Endothelial cell of umbilical vein (primary cell): ENCODE measurements around the gene KCNJ6. TPM values are rescaled to one million over a fixed set of nuclear protein-coding genes. Genes with fewer than 3 reads are reported as not detected.

Experiments used
- BruUV-seq: library from RNA; stranded (reverse); fragments of 400-500 nt; replicated peaks from 2 replicates; lab custom pipeline; 2021; lab: Mats Ljungman, UMichigan
- CTCF ChIA-PET: fragments of 300-600, 350-600 bp; sonication (Branson Sonifier 250); formaldehyde crosslinking; loops from one replicate; lab custom pipeline; 2021; ENCODE audit warnings: antibody characterized with exemption, inconsistent platforms; lab: Charles Lee
- POLR2A ChIA-PET: fragments of 300-600, 350-600 bp; sonication (Branson Sonifier 250); formaldehyde crosslinking; loops from one replicate; lab custom pipeline; 2021; ENCODE audit warnings: antibody characterized with exemption, inconsistent platforms; lab: Charles Lee
- DNase-seq: peaks from one replicate; pipeline ENCODE4 v3.0.0-alpha.2; 2011; ENCODE audit warnings: low read depth, low spot score
- FAIRE-seq: peaks from 2 replicates; lab custom pipeline; 2011; peaks lifted over from hg19 to GRCh38; lab: Jason Lieb, UNC
- H2AFZ ChIP-seq: 2 replicates; pipeline ENCODE4 v1.6.0; 2012; ENCODE audit warnings: low read depth, low read length, control low read depth, inconsistent platforms
- H3K27ac ChIP-seq: 2 replicates; pipeline ENCODE4 v1.5.1; 2011; ENCODE audit warnings: low read depth, mild to moderate bottlenecking, control low read depth, low read length, moderate library complexity; ENCODE audit not compliant: insufficient read depth
- H3K27me3 ChIP-seq, 2 experiments: 2 replicates each; pipeline versions ENCODE4 v1.6.0 to v1.6.1; 2011; ENCODE audit warnings: low read length in 2 of 2, mixed read lengths in 1 of 2; ENCODE audit not compliant: control insufficient read depth in 2 of 2, insufficient read depth in 2 of 2
- H3K36me3 ChIP-seq, 2 experiments: 2 replicates in 1 of 2; 3 replicates in 1 of 2; pipeline ENCODE4 v1.5.1; 2011; ENCODE audit warnings: low read length in 2 of 2, mild to moderate bottlenecking in 1 of 2, moderate library complexity in 1 of 2; ENCODE audit not compliant: control insufficient read depth in 2 of 2, insufficient read depth in 2 of 2; ENCODE audit errors: extremely low read depth in 1 of 2
- H3K4me1 ChIP-seq: 3 replicates; pipeline ENCODE4 v1.5.1; 2011; ENCODE audit warnings: mild to moderate bottlenecking, low read length; ENCODE audit not compliant: control insufficient read depth, insufficient read depth; ENCODE audit errors: extremely low read depth
- H3K4me2 ChIP-seq: 2 replicates; pipeline ENCODE4 v1.6.1; 2011; ENCODE audit warnings: low read length, control low read depth, mixed read lengths; ENCODE audit not compliant: insufficient read depth
- H3K4me3 ChIP-seq, 3 experiments: fragments of 200-600 bp in 1 of 3; sonication (generic), shearing (Covaris generic) in 1 of 3; replicated peaks in 1 of 3; 2 replicates each; pipeline ENCODE4 v1.5.1; 2011 to 2016; ENCODE audit warnings: control low read depth in 3 of 3, low read length in 3 of 3, mild to moderate bottlenecking in 2 of 3, inconsistent platforms in 1 of 3, low read depth in 1 of 3, moderate library complexity in 1 of 3; ENCODE audit not compliant: insufficient read depth in 1 of 3
- H3K79me2 ChIP-seq: 2 replicates; pipeline ENCODE4 v1.6.0; 2012; ENCODE audit warnings: low read length, inconsistent platforms; ENCODE audit not compliant: control insufficient read depth, insufficient read depth
- H3K9ac ChIP-seq: replicated peaks from 2 replicates; pipeline ENCODE3; 2011; ENCODE audit warnings: low read length, control low read depth; ENCODE audit not compliant: insufficient read depth; ENCODE audit errors: extremely low read depth
- H3K9me1 ChIP-seq: replicated peaks from 3 replicates; pipeline ENCODE4 v1.6.0; 2011; ENCODE audit warnings: mild to moderate bottlenecking, low read length; ENCODE audit not compliant: control insufficient read depth, insufficient read depth; ENCODE audit errors: extremely low read depth
- H3K9me3 ChIP-seq: replicated peaks from 2 replicates; pipeline ENCODE4 v1.5.1; 2012; ENCODE audit warnings: low read length, inconsistent platforms; ENCODE audit not compliant: control insufficient read depth, insufficient read depth
- H4K20me1 ChIP-seq: replicated peaks from 2 replicates; pipeline ENCODE3; 2011; ENCODE audit warnings: mild to moderate bottlenecking, low read length; ENCODE audit not compliant: control insufficient read depth, insufficient read depth; ENCODE audit errors: extremely low read depth
- EZH2 ChIP-seq: IDR thresholded peaks from 2 replicates; pipeline ENCODE4 v1.6.1; 2012; ENCODE audit warnings: borderline replicate concordance, low read depth, mild to moderate bottlenecking, moderate library complexity, low read length, inconsistent platforms; ENCODE audit not compliant: severe bottlenecking
- FOS ChIP-seq: IDR thresholded peaks from 2 replicates; pipeline ENCODE4 v1.6.1; 2011; ENCODE audit warnings: mild to moderate bottlenecking, low read length, moderate library complexity, borderline replicate concordance; ENCODE audit not compliant: insufficient read depth
- GATA2 ChIP-seq: IDR thresholded peaks from 2 replicates; pipeline ENCODE4 v1.7.0; 2011; ENCODE audit warnings: low read depth, mild to moderate bottlenecking, moderate library complexity, mixed read lengths, low read length; ENCODE audit not compliant: insufficient read length, insufficient read depth
- JUN ChIP-seq: IDR thresholded peaks from 2 replicates; pipeline ENCODE4 v1.6.1; 2011; ENCODE audit warnings: borderline replicate concordance, low read depth; ENCODE audit not compliant: insufficient read length, insufficient read depth
- MYC ChIP-seq: IDR thresholded peaks from one replicate; pipeline ENCODE4 v1.6.1; 2011; ENCODE audit warnings: mild to moderate bottlenecking, low read depth, low read length
- POLR2A ChIP-seq: IDR thresholded peaks from 2 replicates; pipeline ENCODE4 v1.6.1; 2012; ENCODE audit warnings: low read depth, mild to moderate bottlenecking, control low read depth, low read length
- POLR2AphosphoS5 ChIP-seq: IDR thresholded peaks from 2 replicates; pipeline ENCODE4 v1.6.1; 2012; ENCODE audit warnings: low read depth, mild to moderate bottlenecking, control low read depth, low read length, moderate library complexity; ENCODE audit not compliant: insufficient read depth
- dilution Hi-C: fragments of 300-500 bp; cut with MboI; formaldehyde crosslinking; loops from one replicate; pipeline ENCODE4 v1.15.0; 2019; ENCODE audit warnings: low sequenced_read_pairs; ENCODE audit not compliant: extremely low pct_ligation_motif_present
- intact Hi-C: fragments of 100-400 bp; cut with micrococcal nuclease; formaldehyde crosslinking; loops from one replicate; pipeline ENCODE4 v1.10.0; 2022
- polyA plus RNA-seq, 4 experiments: library from polyadenylated mRNA; depleted of rRNA in 3 of 4; stranded (reverse) in 3 of 4; unstranded in 1 of 4; fragments of >200 nt; gene quantifications; 2 replicates each; pipeline versions ENCODE4 v1.2.1 to v1.2.3, GENCODE V29; 2011 to 2012; ENCODE audit warnings: missing spikeins in 1 of 4
- total RNA-seq: library from RNA; stranded (reverse); gene quantifications from 2 replicates; pipeline ENCODE4 v1.2.3, GENCODE V29; 2021
- TF ChIP-seq, protein P1 (sequence below): IDR thresholded peaks from 2 replicates; pipeline ENCODE4 v1.6.1; 2011; ENCODE audit not compliant: insufficient read depth, insufficient read length
- TF ChIP-seq, protein P2 (sequence below), 2 donors: IDR thresholded peaks; 1 replicate in 1 of 2; 2 replicates in 1 of 2; pipeline ENCODE4 v1.5.1; 2011; ENCODE audit warnings: low read length in 2 of 2, mild to moderate bottlenecking in 2 of 2, moderate library complexity in 2 of 2, control low read depth in 1 of 2, inconsistent platforms in 1 of 2, low read depth in 1 of 2; ENCODE audit not compliant: insufficient read depth in 1 of 2; ENCODE audit errors: extremely low read depth in 1 of 2

Gene KCNJ6
- total and polyA plus RNA-seq, 2 donors (not counting 3 experiments of a cell fraction or from before 2014, with no cell fraction given): not detected

DNA sequence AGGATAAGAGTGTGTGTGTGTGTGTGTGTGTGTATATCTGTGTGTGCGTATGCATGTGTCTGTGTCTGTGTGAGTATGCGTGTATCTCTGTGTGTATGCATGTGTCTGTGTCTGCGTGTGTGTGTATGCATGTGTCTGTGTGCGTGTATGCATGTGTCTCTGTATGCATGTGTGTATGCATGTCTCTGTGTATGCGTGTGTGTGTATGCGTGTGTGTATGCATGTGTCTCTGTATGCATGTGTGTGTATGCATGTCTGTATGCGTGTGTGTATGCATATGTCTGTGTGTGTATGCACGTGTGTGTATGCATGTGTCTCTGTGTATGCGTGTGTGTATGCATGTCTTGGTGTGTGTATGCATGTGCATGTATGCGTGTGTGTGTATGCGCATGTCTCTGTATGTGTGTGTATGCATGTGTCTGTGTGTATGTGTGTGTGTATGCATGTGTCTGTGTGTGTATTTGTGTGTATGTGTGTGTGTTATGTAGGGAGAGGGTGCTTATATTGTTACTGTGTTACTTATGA is 301.8 kb downstream of the KCNJ6 start:
- intact Hi-C loops: no loop called here
- POLR2A ChIA-PET: no interaction called here
- FAIRE-seq (no peak), DNase-seq (no peak)
- Histone ChIP-seq H2AFZ (no peak overlapping the region), H4K20me1 (no peaks in the 10 kb centered on the region), H3K9me3 (no peaks in the 10 kb centered on the region), H3K4me2 (no peak overlapping the region), H3K4me1 (no peaks in the 10 kb centered on the region), H3K36me3 (no peaks in the 10 kb centered on the region), H3K4me3 (no peak overlapping the region), H3K27me3 (no peaks in the 10 kb centered on the region), H3K79me2 (no peaks in the 10 kb centered on the region), H3K9ac (no peak overlapping the region), H3K27ac (no peak overlapping the region), H3K9me1 (no peaks in the 10 kb centered on the region)
- dilution Hi-C loops: no loop called here
- TF ChIP-seq, protein P1, sequence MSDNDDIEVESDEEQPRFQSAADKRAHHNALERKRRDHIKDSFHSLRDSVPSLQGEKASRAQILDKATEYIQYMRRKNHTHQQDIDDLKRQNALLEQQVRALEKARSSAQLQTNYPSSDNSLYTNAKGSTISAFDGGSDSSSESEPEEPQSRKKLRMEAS: no peak
- TF ChIP-seq EZH2: no peak
- no peak for TF ChIP-seq POLR2A
- TF ChIP-seq MYC: no peak
- no peak for TF ChIP-seq JUN
- no peak for TF ChIP-seq FOS
- no peak for TF ChIP-seq POLR2AphosphoS5
- BruUV-seq: no TSS peak
- CTCF ChIA-PET: no interaction called here

DNA sequence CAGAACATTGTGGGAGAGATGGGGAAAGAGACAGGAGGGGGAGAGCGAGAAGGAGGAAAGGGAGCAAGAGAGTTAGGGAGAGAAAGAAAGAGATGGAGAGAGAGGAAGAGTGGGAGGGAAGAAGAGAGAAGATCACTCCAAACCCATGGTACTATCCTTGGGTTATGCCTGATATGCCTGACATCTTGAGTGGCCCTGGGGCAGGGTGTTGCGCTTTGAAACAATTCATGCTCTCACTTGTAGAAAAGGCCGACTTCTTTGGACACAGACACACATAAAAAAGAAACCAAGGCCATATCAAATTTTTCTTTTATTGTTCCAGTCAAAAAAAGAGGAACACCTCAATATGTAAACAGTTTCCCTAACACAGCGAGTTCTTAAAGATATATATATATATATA is 309.2 kb downstream of the KCNJ6 start:
- H2AFZ ChIP-seq: no peak overlapping the region
- no peak overlapping the region for H3K4me2 ChIP-seq
- no peak overlapping the region for H3K4me3 ChIP-seq
- CTCF ChIA-PET: no interaction called here
- H3K9ac ChIP-seq: no peak overlapping the region
- no peak overlapping the region for H3K27ac ChIP-seq
- H3K9me1 ChIP-seq: no peaks in the 10 kb centered on the region
- no peaks in the 10 kb centered on the region for H3K9me3 ChIP-seq
- FAIRE-seq (no peak), DNase-seq (no peak)
- H3K36me3 ChIP-seq: no peaks in the 10 kb centered on the region
- no peaks in the 10 kb centered on the region for H4K20me1 ChIP-seq
- no peaks in the 10 kb centered on the region for H3K79me2 ChIP-seq
- H3K4me1 ChIP-seq: no peaks in the 10 kb centered on the region
- POLR2A ChIA-PET: no interaction called here
- dilution Hi-C loops (no loop called here), intact Hi-C loops (no loop called here)
- TF ChIP-seq MYC: no peak
- no peak for TF ChIP-seq FOS
- TF ChIP-seq GATA2: no peak
- TF ChIP-seq EZH2: no peak
- TF ChIP-seq, protein P2, sequence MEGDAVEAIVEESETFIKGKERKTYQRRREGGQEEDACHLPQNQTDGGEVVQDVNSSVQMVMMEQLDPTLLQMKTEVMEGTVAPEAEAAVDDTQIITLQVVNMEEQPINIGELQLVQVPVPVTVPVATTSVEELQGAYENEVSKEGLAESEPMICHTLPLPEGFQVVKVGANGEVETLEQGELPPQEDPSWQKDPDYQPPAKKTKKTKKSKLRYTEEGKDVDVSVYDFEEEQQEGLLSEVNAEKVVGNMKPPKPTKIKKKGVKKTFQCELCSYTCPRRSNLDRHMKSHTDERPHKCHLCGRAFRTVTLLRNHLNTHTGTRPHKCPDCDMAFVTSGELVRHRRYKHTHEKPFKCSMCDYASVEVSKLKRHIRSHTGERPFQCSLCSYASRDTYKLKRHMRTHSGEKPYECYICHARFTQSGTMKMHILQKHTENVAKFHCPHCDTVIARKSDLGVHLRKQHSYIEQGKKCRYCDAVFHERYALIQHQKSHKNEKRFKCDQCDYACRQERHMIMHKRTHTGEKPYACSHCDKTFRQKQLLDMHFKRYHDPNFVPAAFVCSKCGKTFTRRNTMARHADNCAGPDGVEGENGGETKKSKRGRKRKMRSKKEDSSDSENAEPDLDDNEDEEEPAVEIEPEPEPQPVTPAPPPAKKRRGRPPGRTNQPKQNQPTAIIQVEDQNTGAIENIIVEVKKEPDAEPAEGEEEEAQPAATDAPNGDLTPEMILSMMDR (IDR thresholded peaks at IDR 0.05; ENCODE audit: extremely low read depth in 1 of 2, insufficient read depth in 1 of 2, low read depth in 1 of 2, low read length in 2 of 2): no peak
- TF ChIP-seq, protein P1: no peak
- no peak for TF ChIP-seq JUN
- TF ChIP-seq POLR2AphosphoS5: no peak
- TF ChIP-seq POLR2A: no peak
- no TSS peak for BruUV-seq
- peaks cover 0 to 4% of the 10 kb centered on the region in 2 experiments for H3K27me3 ChIP-seq
